Mammary epithelial cell (primary cell): ENCODE data around the gene XRRA1.

Experiments
- EZH2 ChIP-seq: IDR thresholded peaks from 2 replicates; pipeline ENCODE4 v1.6.1; 2012; ENCODE audit warnings: low read length, inconsistent platforms, borderline replicate concordance
- TF ChIP-seq, protein P1 (sequence below), 2 donors: IDR thresholded peaks in 1 of 2; conservative IDR thresholded peaks in 1 of 2; 2 replicates each; pipeline ENCODE4 v1.5.1; 2011 to 2012; ENCODE audit warnings: inconsistent platforms in 2 of 2, low read length in 2 of 2, mild to moderate bottlenecking in 2 of 2, control low read depth in 1 of 2, low read depth in 1 of 2; ENCODE audit not compliant: insufficient read depth in 1 of 2; ENCODE audit errors: extremely low read depth in 1 of 2

DNA sequence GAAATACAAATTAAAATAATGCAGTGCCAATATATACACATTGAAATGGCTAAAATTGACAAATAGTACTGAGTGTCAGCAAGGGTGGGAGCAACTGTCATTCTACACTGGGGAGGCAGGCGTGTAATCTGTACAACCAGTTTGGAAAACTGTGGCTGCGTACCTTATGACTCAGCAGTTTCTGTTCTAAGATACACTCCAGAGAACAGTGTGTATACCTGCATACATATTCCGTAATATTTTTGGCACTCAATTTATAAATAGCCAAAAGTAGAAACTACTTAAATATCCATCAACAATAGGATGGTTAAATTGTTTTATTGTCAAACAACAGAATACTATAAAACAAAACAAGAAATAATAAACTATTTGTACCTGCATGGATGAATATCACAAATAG lies 142.6 kb downstream of the XRRA1 start:
- TF ChIP-seq, protein P1, sequence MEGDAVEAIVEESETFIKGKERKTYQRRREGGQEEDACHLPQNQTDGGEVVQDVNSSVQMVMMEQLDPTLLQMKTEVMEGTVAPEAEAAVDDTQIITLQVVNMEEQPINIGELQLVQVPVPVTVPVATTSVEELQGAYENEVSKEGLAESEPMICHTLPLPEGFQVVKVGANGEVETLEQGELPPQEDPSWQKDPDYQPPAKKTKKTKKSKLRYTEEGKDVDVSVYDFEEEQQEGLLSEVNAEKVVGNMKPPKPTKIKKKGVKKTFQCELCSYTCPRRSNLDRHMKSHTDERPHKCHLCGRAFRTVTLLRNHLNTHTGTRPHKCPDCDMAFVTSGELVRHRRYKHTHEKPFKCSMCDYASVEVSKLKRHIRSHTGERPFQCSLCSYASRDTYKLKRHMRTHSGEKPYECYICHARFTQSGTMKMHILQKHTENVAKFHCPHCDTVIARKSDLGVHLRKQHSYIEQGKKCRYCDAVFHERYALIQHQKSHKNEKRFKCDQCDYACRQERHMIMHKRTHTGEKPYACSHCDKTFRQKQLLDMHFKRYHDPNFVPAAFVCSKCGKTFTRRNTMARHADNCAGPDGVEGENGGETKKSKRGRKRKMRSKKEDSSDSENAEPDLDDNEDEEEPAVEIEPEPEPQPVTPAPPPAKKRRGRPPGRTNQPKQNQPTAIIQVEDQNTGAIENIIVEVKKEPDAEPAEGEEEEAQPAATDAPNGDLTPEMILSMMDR (conservative IDR thresholded peaks at IDR 0.05 in 1 of 2, IDR thresholded peaks at IDR 0.05 in 1 of 2; ENCODE audit: extremely low read depth in 1 of 2, insufficient read depth in 1 of 2, low read depth in 1 of 2, low read length in 2 of 2), result no peak
- no peak for TF ChIP-seq EZH2
